Activated CD8-positive, alpha-beta memory T cell treated with anti-CD3 and anti-CD28 coated beads, Interleukin-2, amount 50 U/mL, for 48 hours (primary cell): ENCODE measurements around the gene TSPAN9.

Source experiments
- DNase-seq: peaks from one replicate; pipeline ENCODE4 v3.0.0-alpha.2; 2020

Gene TSPAN9

GRCh38 chr12:3103806-3104205 is 26.6 kb downstream of the TSPAN9 start:
- DNase-seq: no peak

- no peak for DNase-seq
Measured at GRCh38 chr12:3105690-3106479, 28.7 kb downstream of the TSPAN9 start.

- DNase-seq: no peak
Measured at GRCh38 chr12:3106579-3106978, 29.4 kb downstream of the TSPAN9 start.

DNA sequence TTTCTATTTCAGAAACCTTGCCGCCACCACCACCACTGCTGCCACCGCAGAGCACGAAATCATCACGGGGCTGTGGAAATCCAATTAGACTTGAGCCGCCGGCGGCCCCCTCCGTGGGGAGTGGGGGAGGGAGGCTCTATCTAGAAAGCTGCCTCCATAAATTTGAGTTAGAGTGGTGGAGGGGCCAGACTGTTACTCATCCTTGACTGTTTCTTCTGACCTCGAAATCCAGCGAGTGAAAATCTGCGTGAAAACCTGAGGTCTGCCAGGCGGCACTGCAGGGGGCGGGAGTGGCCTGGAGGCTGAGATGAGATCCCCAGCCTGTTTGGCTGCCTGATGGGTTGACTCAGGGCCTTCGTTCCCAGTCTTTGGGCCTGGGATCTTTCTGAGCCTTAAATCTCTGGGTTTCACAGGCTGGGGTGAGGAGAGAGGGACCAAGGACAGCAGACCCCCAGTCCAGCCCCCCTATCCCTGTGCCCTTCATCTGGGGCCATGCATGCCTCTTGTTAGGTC is 29.9 kb downstream of the TSPAN9 start:
- DNase-seq: no peak

DNA sequence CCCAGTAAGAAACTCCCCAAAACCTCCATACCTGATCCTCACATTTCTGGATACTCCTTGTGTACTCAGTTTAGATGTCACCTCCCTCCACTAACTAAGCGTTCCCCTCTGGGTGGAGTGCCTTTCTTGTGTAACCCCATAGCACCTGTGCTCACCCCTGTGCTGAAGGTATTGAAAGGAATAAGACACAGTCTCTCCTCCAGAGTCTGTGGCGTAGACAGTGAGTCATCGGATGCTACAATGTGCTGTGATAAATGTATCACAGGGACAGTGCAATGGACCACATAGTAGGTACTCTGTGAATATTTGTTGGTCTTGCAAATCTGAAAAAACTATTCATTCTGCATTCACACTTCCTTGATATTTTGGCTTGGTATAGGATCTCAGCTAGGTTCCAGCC is 30.8 kb downstream of the TSPAN9 start:
- DNase-seq: no peak

DNA sequence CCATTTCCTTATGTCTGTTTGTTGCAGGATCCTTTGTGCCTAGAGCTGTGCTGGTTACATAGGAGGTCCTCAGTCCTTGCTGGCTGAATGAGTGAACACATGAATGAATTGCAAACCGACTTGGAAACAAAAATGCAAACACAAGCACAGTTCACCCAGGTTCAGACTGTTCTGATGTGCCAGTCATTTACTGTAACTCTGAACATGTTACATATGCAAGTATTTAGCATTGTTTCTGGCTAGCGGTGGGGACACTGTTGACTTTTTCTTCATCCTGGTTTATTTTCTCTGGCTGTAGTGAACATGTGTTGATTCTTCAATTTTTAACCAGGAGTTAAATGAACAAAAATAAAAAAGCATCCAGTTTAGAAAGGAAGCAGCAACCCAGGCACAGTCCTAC is 33.4 kb downstream of the TSPAN9 start:
- no peak for DNase-seq

DNA sequence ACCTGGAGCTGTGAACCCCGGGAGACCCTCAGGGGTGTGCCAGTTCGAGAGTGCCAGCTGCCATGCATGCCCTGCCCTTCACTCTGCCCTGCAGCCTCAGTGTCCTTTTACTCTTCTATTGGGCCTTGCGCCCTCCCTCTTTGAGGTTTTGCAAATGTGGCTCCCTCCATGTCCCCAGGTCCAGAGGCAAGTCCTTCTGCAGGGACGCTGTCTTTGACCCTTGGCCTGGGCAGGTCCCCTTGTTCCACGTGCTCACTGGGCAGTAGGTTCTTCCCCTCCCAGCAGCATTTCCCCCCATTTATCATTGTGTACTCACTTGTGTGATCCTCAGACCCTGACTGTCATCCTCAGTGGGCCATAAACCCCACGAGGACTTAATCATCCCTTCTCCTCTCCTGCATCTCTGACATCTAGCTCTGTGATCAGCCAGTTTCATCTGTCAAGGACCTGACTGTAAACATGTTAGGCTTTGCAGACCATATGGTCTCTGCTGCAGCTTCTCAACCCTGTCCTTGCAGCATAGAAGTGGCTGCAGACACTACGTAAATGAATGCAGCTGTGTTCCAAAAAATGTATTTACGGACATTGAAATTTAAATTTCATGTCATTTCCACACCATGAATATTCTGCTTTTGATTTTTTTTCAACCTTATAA is 36.6 kb downstream of the TSPAN9 start:
- no peak for DNase-seq

DNA sequence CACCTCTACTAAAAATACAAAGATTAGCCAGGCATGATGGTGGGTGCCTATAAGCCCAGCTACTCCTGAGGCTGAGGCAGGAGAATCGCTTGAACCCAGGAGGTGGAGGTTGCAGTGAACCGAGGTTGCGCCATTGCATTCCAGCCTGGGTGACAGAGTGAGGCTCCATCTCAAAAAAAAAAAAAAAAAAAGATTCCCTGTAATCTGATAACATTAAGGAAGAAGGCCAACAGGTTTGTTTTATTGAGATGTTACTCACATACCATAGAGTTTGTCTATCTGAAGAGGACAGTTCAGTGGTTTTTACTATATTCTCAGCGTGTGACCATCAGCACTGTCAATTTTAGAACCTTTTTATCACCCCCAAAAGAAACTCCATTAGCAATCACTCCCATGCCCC is 37.5 kb downstream of the TSPAN9 start:
- no peak for DNase-seq

DNA sequence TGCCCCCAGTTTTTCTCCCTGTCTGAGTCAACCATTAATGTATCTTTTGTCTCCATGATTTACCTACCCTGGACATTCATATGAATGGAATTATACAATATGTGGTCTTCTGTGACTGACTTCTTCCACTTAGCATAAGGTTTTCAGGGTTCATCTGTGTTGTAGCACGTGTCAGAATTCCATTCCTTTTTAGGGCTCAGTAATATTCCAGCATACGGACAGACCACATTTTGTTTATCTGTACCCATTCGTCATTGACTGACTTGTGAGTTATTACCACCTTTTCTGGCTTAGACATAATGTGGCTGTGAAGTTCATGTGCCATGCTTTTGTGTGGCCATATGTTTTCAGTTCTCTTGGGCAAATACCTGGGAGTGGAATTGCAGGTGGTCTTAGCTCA is 37.9 kb downstream of the TSPAN9 start:
- no peak for DNase-seq

DNA sequence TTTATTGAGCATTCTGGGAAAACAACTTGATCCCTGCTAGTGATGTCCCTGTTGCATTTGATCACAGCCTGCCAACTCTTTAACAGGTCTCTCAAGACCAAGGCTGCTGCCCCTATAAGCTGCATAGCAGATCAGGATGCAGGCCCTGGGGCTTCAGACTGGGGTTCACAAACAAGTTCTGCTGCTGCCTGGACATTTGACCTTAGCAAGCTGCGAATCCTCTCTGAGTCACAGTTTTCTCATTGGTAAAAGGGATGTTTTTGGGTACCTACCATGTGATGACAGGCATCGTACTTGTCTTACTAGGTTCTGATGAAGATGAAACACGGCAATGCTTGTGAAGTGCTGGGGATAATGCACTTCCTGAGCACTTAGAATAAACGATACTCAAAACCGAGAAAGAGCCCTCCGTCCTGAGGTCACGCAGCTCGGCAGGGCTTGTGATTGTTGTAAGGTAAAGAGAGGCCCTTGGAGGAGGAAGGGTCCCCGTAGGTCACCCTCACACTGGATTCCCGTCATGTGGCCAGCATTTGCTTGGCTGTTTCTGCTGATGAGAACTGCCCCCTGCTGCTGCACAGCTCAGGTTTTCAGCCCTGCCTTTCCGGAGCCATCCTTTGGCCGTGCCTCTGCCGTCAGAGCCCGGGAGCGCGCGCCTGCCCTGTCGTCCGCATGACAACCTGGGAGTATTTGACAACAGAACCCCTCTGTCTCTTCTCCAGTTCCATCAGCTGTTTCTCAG is 39.1 kb downstream of the TSPAN9 start:
- no peak for DNase-seq

DNA sequence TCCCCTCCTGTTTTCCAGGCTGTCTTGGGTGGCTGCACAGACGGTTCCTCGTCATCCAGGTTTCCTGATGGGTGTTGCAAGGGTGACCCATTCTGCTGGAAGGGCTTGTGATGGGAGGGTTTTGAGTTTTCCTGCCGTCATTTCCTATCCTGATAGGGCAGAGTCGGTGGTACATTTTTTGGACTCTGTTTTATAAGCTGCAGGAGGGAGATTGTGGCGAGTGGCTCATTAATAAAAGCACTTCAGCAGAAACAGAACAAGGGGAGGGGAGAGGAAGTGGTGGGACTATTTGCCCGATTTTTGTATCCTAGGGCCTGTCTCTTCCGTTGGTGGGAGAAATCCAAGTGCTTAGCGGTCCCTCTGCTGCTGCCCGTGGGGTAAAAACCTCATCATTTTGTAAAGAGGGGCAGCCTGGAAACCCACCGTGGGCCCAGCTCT is 40.0 kb downstream of the TSPAN9 start:
- DNase-seq: no peak

DNA sequence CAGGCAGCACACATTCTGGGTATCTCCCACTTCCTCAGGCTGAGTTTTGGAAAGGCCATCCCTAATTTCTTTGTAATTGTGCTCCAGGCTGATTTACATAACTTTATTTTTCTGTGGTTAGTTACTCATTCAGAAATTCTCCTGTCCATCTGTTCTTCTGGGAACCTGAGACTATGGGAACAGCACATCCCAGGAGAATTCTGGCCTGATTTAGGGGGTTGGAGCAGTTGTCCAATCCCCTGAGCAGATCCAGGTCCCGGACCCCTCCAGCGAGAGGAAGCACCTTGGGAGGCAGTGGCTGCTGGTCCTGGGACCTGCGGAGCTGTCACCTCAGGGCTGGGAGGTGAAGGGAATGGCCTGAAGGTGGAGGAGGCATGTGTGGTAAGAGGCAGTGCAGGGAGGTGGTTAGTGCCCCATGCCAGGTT is 40.4 kb downstream of the TSPAN9 start:
- no peak for DNase-seq

GRCh38 chr12:3119192-3119755 is 42.1 kb downstream of the TSPAN9 start:
- no peak for DNase-seq

DNA sequence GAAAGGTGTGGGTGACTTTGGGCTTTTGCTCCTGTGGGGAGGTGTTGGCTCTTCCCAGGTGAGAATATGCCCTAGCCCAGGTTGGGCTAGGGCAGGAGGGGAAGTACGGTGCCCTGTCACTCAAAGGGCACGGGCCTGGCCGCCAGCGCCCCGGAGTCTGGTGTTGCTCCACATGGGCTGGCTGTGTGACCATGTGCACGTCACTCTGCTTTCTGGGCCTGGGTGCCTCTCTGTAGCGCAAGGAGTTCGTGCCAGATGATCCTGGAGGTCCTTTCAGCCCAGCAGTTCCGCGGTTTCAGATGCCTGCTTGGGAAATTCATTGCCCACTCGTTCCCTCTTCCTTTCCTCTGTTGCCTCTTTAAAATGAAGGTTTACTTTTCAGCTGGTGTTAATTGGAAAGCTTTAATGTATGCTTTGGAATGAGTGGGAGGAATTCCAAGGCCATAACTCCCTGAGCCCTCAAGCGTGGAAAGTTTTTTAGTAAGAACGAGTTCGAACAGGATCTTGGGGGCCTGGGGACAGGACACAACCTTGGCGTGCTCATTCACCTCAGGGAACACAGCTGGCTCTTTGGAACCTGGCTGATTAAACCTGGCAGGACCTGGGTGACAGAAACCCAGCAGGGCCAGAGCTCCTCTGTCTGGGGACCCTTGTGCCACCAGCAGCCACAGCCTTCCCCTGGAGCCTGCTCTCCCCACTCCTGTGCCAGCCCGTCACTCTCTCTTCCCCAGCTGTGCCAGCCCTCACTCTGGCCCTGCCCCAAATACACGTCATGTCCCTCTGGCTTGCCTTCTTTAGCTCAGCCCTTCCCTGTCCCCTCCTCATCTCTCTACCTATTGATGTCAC is 42.8 kb downstream of the TSPAN9 start:
- no peak for DNase-seq

GRCh38 chr12:3120701-3121100 is 43.5 kb downstream of the TSPAN9 start:
- no peak for DNase-seq

DNA sequence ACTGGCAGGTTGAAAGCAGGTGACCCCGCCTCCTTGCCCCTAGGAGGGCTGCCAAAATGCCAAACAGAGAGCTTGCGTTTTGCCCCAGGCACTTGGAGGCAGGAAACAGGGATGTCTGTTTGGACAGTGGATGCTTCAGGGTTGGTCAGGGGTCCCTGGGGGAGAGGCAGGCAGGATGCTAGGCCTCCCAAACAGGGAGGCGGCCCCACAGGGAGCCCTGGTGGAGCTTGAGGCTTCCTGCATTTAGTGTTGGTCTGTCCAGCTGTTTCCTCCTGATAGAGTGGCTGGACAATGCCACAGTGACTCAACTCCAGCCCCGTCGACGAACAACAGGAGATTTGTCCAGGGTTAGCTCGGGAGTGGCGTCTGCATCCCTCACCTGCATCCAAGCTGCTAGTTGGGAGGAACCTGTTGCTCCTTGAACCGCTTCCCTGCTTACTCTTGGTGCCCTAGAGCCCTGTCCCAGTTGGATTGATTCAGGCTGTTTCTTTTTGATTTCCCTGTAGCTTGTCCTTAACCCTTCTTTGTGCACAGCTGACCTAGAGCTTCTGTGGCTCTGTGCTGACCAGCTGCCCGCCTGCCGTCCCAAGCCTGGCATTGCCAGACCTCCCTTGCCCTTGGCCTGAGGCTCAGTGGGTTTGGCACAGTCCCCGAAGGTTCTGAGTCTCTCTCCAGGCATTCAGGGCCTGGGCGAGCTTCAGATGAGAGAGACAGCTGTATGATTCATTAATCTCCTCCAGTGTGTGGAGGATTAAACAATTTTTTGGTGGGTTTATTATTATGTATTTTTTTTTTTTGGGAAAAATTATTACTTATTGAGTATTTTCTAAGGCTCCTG is 45.9 kb downstream of the TSPAN9 start:
- no peak for DNase-seq

- no peak for DNase-seq
Measured at GRCh38 chr12:3123729-3124128, 46.5 kb downstream of the TSPAN9 start.

DNA sequence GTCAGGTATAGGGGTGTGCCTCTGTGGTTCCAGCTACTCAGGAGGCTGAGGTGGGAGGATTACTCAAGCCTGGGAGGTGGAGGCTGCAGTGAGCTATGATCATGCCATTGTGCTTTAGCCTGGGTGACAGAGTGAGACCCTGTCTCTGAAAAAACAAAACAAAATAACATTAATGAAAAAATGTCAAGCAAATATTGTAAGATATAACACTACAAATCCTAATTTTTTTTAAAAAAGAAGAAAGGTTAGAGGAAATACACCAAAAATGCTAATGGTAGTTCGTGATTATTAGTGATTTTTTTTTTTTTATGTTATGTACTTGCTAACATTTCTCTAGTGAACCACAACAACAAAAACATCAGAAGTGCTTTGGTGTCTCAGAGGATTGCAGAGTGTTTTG is 47.7 kb downstream of the TSPAN9 start:
- DNase-seq: no peak

DNA sequence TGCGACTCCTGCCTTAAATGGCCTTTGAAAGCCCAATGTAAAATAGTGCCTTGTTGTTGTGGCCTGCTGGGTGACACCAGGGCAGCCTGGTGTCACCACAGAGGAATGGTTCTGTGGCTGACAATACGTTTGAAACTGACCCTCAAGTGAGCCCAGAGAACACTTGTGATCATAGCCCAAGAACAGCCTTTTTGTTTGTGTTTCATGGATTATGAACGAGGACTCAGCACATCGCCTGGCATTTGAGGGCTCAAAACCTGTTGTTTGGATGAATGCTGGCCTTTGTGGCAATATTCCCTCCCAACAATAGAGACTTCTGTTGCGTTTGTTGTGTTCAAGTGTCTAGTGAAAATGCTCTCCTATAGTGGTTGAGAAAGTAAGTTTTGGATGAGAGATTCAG is 48.5 kb downstream of the TSPAN9 start:
- DNase-seq: no peak

DNA sequence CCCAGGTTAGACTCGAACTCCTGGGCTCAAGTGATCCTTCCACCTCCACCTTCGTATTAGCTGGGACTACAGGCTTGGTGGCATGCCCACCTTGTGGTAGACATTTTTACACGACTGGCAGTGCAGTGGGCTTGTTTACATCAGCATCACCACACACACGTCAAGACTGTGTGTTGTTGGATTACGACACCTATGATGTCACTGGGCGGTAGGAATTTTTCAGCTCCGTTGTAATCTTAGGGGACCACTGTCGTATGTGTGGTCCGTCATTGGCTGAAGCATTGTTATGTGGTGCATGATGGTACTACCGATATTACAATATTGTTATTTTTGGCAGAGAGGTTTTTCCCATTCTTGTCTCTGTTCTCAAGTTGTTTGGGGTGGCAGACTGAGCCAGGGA is 50.7 kb downstream of the TSPAN9 start:
- no peak for DNase-seq

- DNase-seq: no peak
Measured at GRCh38 chr12:3128498-3129293, 51.5 kb downstream of the TSPAN9 start.
